ENCODE results near the gene BORA.
"Not testable (repeated sequence)": the region's sequence is repeated elsewhere in the genome, so short reads cannot be mapped to it uniquely, and the experiment has no call there.

The BORA gene

GRCh38 chr13:72727417-72728289 is at the start of gene BORA, which contains the start of gene MZT1:
Gene BORA, plus strand, starts transcription at chr13:72727923. Its CDS starts 1,018 bp downstream, at chr13:72728941.
Gene MZT1, minus strand, starts transcription at chr13:72727629. Its CDS starts 27 bp downstream, at chr13:72727602.
- peaks cover 46% of the 10 kb centered on the region for H3K4me1 Mint-ChIP-seq (ENCODE audit: low read depth)
- peak within 1 kb of the TSS; percentile 96 for H3K4me3 Mint-ChIP-seq
- H3K9me3 Mint-ChIP-seq = no peaks in the 10 kb centered on the region
- H3K36me3 Mint-ChIP-seq (ENCODE audit: low read depth) = peaks cover 54% of the 10 kb centered on the region
- no peaks in the 10 kb centered on the region for H3K27me3 Mint-ChIP-seq (ENCODE audit: low read depth)
- H3K27ac Mint-ChIP-seq = peak within 1 kb of the TSS; percentile 94
- DNase-seq (ENCODE audit: low spot score) = peak; percentile 98

- Mint-ChIP-seq H3K4me1 (ENCODE audit: low read depth) (no peaks in the 10 kb centered on the region), H3K27me3 (ENCODE audit: low read depth) (no peaks in the 10 kb centered on the region), H3K4me3 (no peak overlapping the region), H3K9me3 (no peaks in the 10 kb centered on the region), H3K36me3 (ENCODE audit: low read depth) (no peaks in the 10 kb centered on the region), H3K27ac (no peak overlapping the region)
- no peak for DNase-seq (ENCODE audit: low spot score)
Observed at GRCh38 chr13:72678312-72678711, 49.4 kb upstream of the BORA start.

- no peak overlapping the region for H3K27ac Mint-ChIP-seq
- no peaks in the 10 kb centered on the region for H3K4me1 Mint-ChIP-seq (ENCODE audit: low read depth)
- no peak for DNase-seq (ENCODE audit: low spot score)
- H3K4me3 Mint-ChIP-seq = no peak overlapping the region
- H3K9me3 Mint-ChIP-seq = no peaks in the 10 kb centered on the region
- peaks cover 3% of the 10 kb centered on the region for H3K27me3 Mint-ChIP-seq (ENCODE audit: low read depth)
- no peaks in the 10 kb centered on the region for H3K36me3 Mint-ChIP-seq (ENCODE audit: low read depth)
Observed at GRCh38 chr13:72680353-72680752, 47.4 kb upstream of the BORA start.

- DNase-seq (ENCODE audit: low spot score) = no peak
- peaks cover 7% of the 10 kb centered on the region for H3K27me3 Mint-ChIP-seq (ENCODE audit: low read depth)
- H3K36me3 Mint-ChIP-seq (ENCODE audit: low read depth) = no peaks in the 10 kb centered on the region
- no peaks in the 10 kb centered on the region for H3K9me3 Mint-ChIP-seq
- no peak overlapping the region for H3K27ac Mint-ChIP-seq
- no peak overlapping the region for H3K4me3 Mint-ChIP-seq
- no peaks in the 10 kb centered on the region for H3K4me1 Mint-ChIP-seq (ENCODE audit: low read depth)
Observed at GRCh38 chr13:72686766-72687165, 41.0 kb upstream of the BORA start.

- Mint-ChIP-seq H3K4me1 (ENCODE audit: low read depth) (no peaks in the 10 kb centered on the region), H3K4me3 (no peak overlapping the region), H3K27me3 (ENCODE audit: low read depth) (peaks cover 5% of the 10 kb centered on the region), H3K9me3 (no peaks in the 10 kb centered on the region), H3K36me3 (ENCODE audit: low read depth) (no peaks in the 10 kb centered on the region), H3K27ac (no peak overlapping the region)
- DNase-seq (ENCODE audit: low spot score) = no peak
Observed at GRCh38 chr13:72689181-72689696, 38.5 kb upstream of the BORA start.

GRCh38 chr13:72692884-72693514 is 34.7 kb upstream of the BORA start:
- H3K27ac Mint-ChIP-seq = no peak overlapping the region
- no peaks in the 10 kb centered on the region for H3K9me3 Mint-ChIP-seq
- no peaks in the 10 kb centered on the region for H3K4me1 Mint-ChIP-seq (ENCODE audit: low read depth)
- H3K36me3 Mint-ChIP-seq (ENCODE audit: low read depth) = no peaks in the 10 kb centered on the region
- H3K4me3 Mint-ChIP-seq = no peak overlapping the region
- no peaks in the 10 kb centered on the region for H3K27me3 Mint-ChIP-seq (ENCODE audit: low read depth)
- DNase-seq (ENCODE audit: low spot score) = no peak

GRCh38 chr13:72693832-72694231 is 33.9 kb upstream of the BORA start:
- Mint-ChIP-seq H3K9me3 (no peaks in the 10 kb centered on the region), H3K36me3 (ENCODE audit: low read depth) (no peaks in the 10 kb centered on the region), H3K4me3 (no peak overlapping the region), H3K4me1 (ENCODE audit: low read depth) (no peaks in the 10 kb centered on the region), H3K27ac (no peak overlapping the region), H3K27me3 (ENCODE audit: low read depth) (no peaks in the 10 kb centered on the region)
- DNase-seq (ENCODE audit: low spot score) = no peak

- no peak for DNase-seq (ENCODE audit: low spot score)
- Mint-ChIP-seq H3K27ac (no peak overlapping the region), H3K9me3 (no peaks in the 10 kb centered on the region), H3K36me3 (ENCODE audit: low read depth) (no peaks in the 10 kb centered on the region), H3K27me3 (ENCODE audit: low read depth) (no peaks in the 10 kb centered on the region), H3K4me3 (no peak overlapping the region), H3K4me1 (ENCODE audit: low read depth) (no peaks in the 10 kb centered on the region)
Observed at GRCh38 chr13:72694314-72694713, 33.4 kb upstream of the BORA start.

- H3K27ac Mint-ChIP-seq = no peak overlapping the region
- no peaks in the 10 kb centered on the region for H3K27me3 Mint-ChIP-seq (ENCODE audit: low read depth)
- no peak overlapping the region for H3K4me3 Mint-ChIP-seq
- no peaks in the 10 kb centered on the region for H3K9me3 Mint-ChIP-seq
- H3K4me1 Mint-ChIP-seq (ENCODE audit: low read depth) = no peaks in the 10 kb centered on the region
- DNase-seq (ENCODE audit: low spot score) = no peak
- H3K36me3 Mint-ChIP-seq (ENCODE audit: low read depth) = no peaks in the 10 kb centered on the region
Observed at GRCh38 chr13:72696579-72696978, 31.1 kb upstream of the BORA start.

- no peak overlapping the region for H3K4me3 Mint-ChIP-seq
- H3K4me1 Mint-ChIP-seq (ENCODE audit: low read depth) = no peaks in the 10 kb centered on the region
- H3K9me3 Mint-ChIP-seq = no peaks in the 10 kb centered on the region
- no peaks in the 10 kb centered on the region for H3K27me3 Mint-ChIP-seq (ENCODE audit: low read depth)
- no peaks in the 10 kb centered on the region for H3K36me3 Mint-ChIP-seq (ENCODE audit: low read depth)
- DNase-seq (ENCODE audit: low spot score) = no peak
- no peak overlapping the region for H3K27ac Mint-ChIP-seq
Observed at GRCh38 chr13:72698164-72698563, 29.6 kb upstream of the BORA start.

GRCh38 chr13:72700509-72700908 is 27.2 kb upstream of the BORA start:
- no peak for DNase-seq (ENCODE audit: low spot score)
- Mint-ChIP-seq H3K27me3 (ENCODE audit: low read depth) (no peaks in the 10 kb centered on the region), H3K4me1 (ENCODE audit: low read depth) (no peaks in the 10 kb centered on the region), H3K9me3 (peaks cover 1% of the 10 kb centered on the region), H3K4me3 (no peak overlapping the region), H3K36me3 (ENCODE audit: low read depth) (peaks cover 2% of the 10 kb centered on the region), H3K27ac (no peak overlapping the region)

GRCh38 chr13:72716776-72717175 is 10.9 kb upstream of the BORA start:
- no peak overlapping the region for H3K27ac Mint-ChIP-seq
- H3K9me3 Mint-ChIP-seq = peaks cover 12% of the 10 kb centered on the region
- no peak overlapping the region for H3K4me3 Mint-ChIP-seq
- H3K27me3 Mint-ChIP-seq (ENCODE audit: low read depth) = no peaks in the 10 kb centered on the region
- peaks cover 79% of the 10 kb centered on the region for H3K36me3 Mint-ChIP-seq (ENCODE audit: low read depth)
- DNase-seq (ENCODE audit: low spot score) = no peak
- H3K4me1 Mint-ChIP-seq (ENCODE audit: low read depth) = peaks cover 10% of the 10 kb centered on the region

- not testable (repeated sequence) for DNase-seq (ENCODE audit: low spot score); H3K9me3 Mint-ChIP-seq; H3K27me3 Mint-ChIP-seq (ENCODE audit: low read depth)
- Mint-ChIP-seq H3K27ac (peak overlapping the region; percentile 94), H3K36me3 (ENCODE audit: low read depth) (peaks cover 53% of the 10 kb centered on the region), H3K4me3 (peak overlapping the region; percentile 96), H3K4me1 (ENCODE audit: low read depth) (peaks cover 48% of the 10 kb centered on the region)
Observed at GRCh38 chr13:72726185-72726584, 1.5 kb upstream of the BORA start.

GRCh38 chr13:72726726-72727416 is 852 bp upstream of the BORA start:
- peak; percentile 54 for DNase-seq (ENCODE audit: low spot score)
- peak overlapping the region; percentile 96 for H3K4me3 Mint-ChIP-seq
- H3K9me3 Mint-ChIP-seq = no peaks in the 10 kb centered on the region
- H3K27me3 Mint-ChIP-seq (ENCODE audit: low read depth) = no peaks in the 10 kb centered on the region
- H3K27ac Mint-ChIP-seq = peak overlapping the region; percentile 94
- peaks cover 53% of the 10 kb centered on the region for H3K36me3 Mint-ChIP-seq (ENCODE audit: low read depth)
- H3K4me1 Mint-ChIP-seq (ENCODE audit: low read depth) = peaks cover 50% of the 10 kb centered on the region

All from T-helper 2 cell treated with Interferon-gamma antibody and Interleukin-4, amounts not matched to agents 5 μg/mL and 100 μg/mL, for 36 hours (primary cell).